Heart left ventricle (tissue), 13 donors: ENCODE data around the gene HCFC2.

ENCODE experiments used
- CTCF ChIP-seq, 12 donors: fragments of 200-600 bp; sonication (generic) in 4 of 12; IDR thresholded peaks; one replicate each; pipeline versions ENCODE4 v1.5.0 to v1.8.0; 2018 to 2022; ENCODE audit warnings: antibody characterized with exemption in 12 of 12, mild to moderate bottlenecking in 5 of 12
- POLR2A ChIP-seq, 2 donors: fragments of 450-650 bp; IDR thresholded peaks; one replicate each; pipeline ENCODE4 v1.6.1; 2017; ENCODE audit warnings: antibody characterized with exemption in 2 of 2, mild to moderate bottlenecking in 2 of 2, moderate library complexity in 2 of 2
- donor health status: ischemic (EF 13 %, LVEDD 7.1; RV severe dilation, severe dysfunction).
- donor health status: DM: no; HTN: yes; CAD: no.
- donor health status: DM: no; HTN: no; CAD: no.
- donor health status: ischemic (EF 25% LVEDD 6.9; RV normal size, moderate dysfunction).
- donor health status: ischemic (EF 25% LVEDD 5.7; RV mildly dilated, moderate dysfunction).
- donor health status: ischemic (EF 35%, LVEDD 5.7; RV mildly dilated, moderate dysfunction).
- donor health status: nonischemic (EF 11% LVEDD 7.7; RV severe dilation, severe dysfunction).
- donor health status: DM: yes; HTN: yes; CAD: no.
- donor health status: PGD.
- donor health status: ischemic (EF 29% LVEDD 5.4; RV normal size, mild dysfunction).
- donor health status: nonischemic (EF 23%, LVEDD 6.1; RV moderate dilation, normal function).

DNA sequence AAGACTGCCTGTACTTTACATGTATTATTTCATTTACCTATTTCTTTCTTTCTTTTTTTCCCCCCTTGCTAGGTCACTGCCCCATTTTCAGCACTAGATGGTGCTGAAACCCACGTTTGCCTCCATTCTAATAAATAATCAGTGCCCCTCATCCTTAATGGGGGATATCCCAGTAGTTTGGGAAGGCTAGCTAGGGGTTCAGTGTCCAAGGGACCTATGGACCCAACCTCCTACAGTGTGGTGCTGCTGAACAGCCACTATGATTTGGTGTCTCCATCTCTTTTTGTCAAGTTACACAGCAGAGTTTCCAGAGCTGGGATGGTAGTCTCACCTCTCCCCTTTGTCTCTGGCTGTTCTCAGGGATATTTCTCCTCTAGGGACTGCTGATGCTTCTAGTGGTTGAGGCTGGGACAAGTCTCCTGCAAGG is 6.5 kb upstream of the HCFC2 start:
- TF ChIP-seq POLR2A (IDR thresholded peaks at IDR 0.05), result no peak
- peak; percentile 26 to 61 (median 50) for TF ChIP-seq CTCF (IDR thresholded peaks at IDR 0.05)
